Endothelial cell of umbilical vein (primary cell): ENCODE results near the gene LOXHD1. TPM values are rescaled to one million over a fixed set of nuclear protein-coding genes. Genes with fewer than 3 reads are reported as not detected.

Experiments used
- BruUV-seq: library from RNA; stranded (reverse); fragments of 400-500 nt; replicated peaks from 2 replicates; lab custom pipeline; 2021; lab: Mats Ljungman, UMichigan
- CTCF ChIA-PET: fragments of 300-600, 350-600 bp; sonication (Branson Sonifier 250); formaldehyde crosslinking; loops from one replicate; lab custom pipeline; 2021; ENCODE audit warnings: antibody characterized with exemption, inconsistent platforms; lab: Charles Lee
- POLR2A ChIA-PET: fragments of 300-600, 350-600 bp; sonication (Branson Sonifier 250); formaldehyde crosslinking; loops from one replicate; lab custom pipeline; 2021; ENCODE audit warnings: antibody characterized with exemption, inconsistent platforms; lab: Charles Lee
- DNase-seq: peaks from one replicate; pipeline ENCODE4 v3.0.0-alpha.2; 2011; ENCODE audit warnings: low read depth, low spot score
- FAIRE-seq: peaks from 2 replicates; lab custom pipeline; 2011; peaks lifted over from hg19 to GRCh38; lab: Jason Lieb, UNC
- H2AFZ ChIP-seq: 2 replicates; pipeline ENCODE4 v1.6.0; 2012; ENCODE audit warnings: low read depth, low read length, control low read depth, inconsistent platforms
- H3K27ac ChIP-seq: 2 replicates; pipeline ENCODE4 v1.5.1; 2011; ENCODE audit warnings: low read depth, mild to moderate bottlenecking, control low read depth, low read length, moderate library complexity; ENCODE audit not compliant: insufficient read depth
- H3K27me3 ChIP-seq, 2 experiments: 2 replicates each; pipeline versions ENCODE4 v1.6.0 to v1.6.1; 2011; ENCODE audit warnings: low read length in 2 of 2, mixed read lengths in 1 of 2; ENCODE audit not compliant: control insufficient read depth in 2 of 2, insufficient read depth in 2 of 2
- H3K36me3 ChIP-seq, 2 experiments: 2 replicates in 1 of 2; 3 replicates in 1 of 2; pipeline ENCODE4 v1.5.1; 2011; ENCODE audit warnings: low read length in 2 of 2, mild to moderate bottlenecking in 1 of 2, moderate library complexity in 1 of 2; ENCODE audit not compliant: control insufficient read depth in 2 of 2, insufficient read depth in 2 of 2; ENCODE audit errors: extremely low read depth in 1 of 2
- H3K4me1 ChIP-seq: 3 replicates; pipeline ENCODE4 v1.5.1; 2011; ENCODE audit warnings: mild to moderate bottlenecking, low read length; ENCODE audit not compliant: control insufficient read depth, insufficient read depth; ENCODE audit errors: extremely low read depth
- H3K4me2 ChIP-seq: 2 replicates; pipeline ENCODE4 v1.6.1; 2011; ENCODE audit warnings: low read length, control low read depth, mixed read lengths; ENCODE audit not compliant: insufficient read depth
- H3K4me3 ChIP-seq, 3 experiments: fragments of 200-600 bp in 1 of 3; sonication (generic), shearing (Covaris generic) in 1 of 3; replicated peaks in 1 of 3; 2 replicates each; pipeline ENCODE4 v1.5.1; 2011 to 2016; ENCODE audit warnings: control low read depth in 3 of 3, low read length in 3 of 3, mild to moderate bottlenecking in 2 of 3, inconsistent platforms in 1 of 3, low read depth in 1 of 3, moderate library complexity in 1 of 3; ENCODE audit not compliant: insufficient read depth in 1 of 3
- H3K79me2 ChIP-seq: 2 replicates; pipeline ENCODE4 v1.6.0; 2012; ENCODE audit warnings: low read length, inconsistent platforms; ENCODE audit not compliant: control insufficient read depth, insufficient read depth
- H3K9ac ChIP-seq: replicated peaks from 2 replicates; pipeline ENCODE3; 2011; ENCODE audit warnings: low read length, control low read depth; ENCODE audit not compliant: insufficient read depth; ENCODE audit errors: extremely low read depth
- H3K9me1 ChIP-seq: replicated peaks from 3 replicates; pipeline ENCODE4 v1.6.0; 2011; ENCODE audit warnings: mild to moderate bottlenecking, low read length; ENCODE audit not compliant: control insufficient read depth, insufficient read depth; ENCODE audit errors: extremely low read depth
- H3K9me3 ChIP-seq: replicated peaks from 2 replicates; pipeline ENCODE4 v1.5.1; 2012; ENCODE audit warnings: low read length, inconsistent platforms; ENCODE audit not compliant: control insufficient read depth, insufficient read depth
- H4K20me1 ChIP-seq: replicated peaks from 2 replicates; pipeline ENCODE3; 2011; ENCODE audit warnings: mild to moderate bottlenecking, low read length; ENCODE audit not compliant: control insufficient read depth, insufficient read depth; ENCODE audit errors: extremely low read depth
- CTCF ChIP-seq, 2 donors: IDR thresholded peaks; 1 replicate in 1 of 2; 2 replicates in 1 of 2; pipeline ENCODE4 v1.5.1; 2011; ENCODE audit warnings: low read length in 2 of 2, mild to moderate bottlenecking in 2 of 2, moderate library complexity in 2 of 2, control low read depth in 1 of 2, inconsistent platforms in 1 of 2, low read depth in 1 of 2; ENCODE audit not compliant: insufficient read depth in 1 of 2; ENCODE audit errors: extremely low read depth in 1 of 2
- EZH2 ChIP-seq: IDR thresholded peaks from 2 replicates; pipeline ENCODE4 v1.6.1; 2012; ENCODE audit warnings: borderline replicate concordance, low read depth, mild to moderate bottlenecking, moderate library complexity, low read length, inconsistent platforms; ENCODE audit not compliant: severe bottlenecking
- FOS ChIP-seq: IDR thresholded peaks from 2 replicates; pipeline ENCODE4 v1.6.1; 2011; ENCODE audit warnings: mild to moderate bottlenecking, low read length, moderate library complexity, borderline replicate concordance; ENCODE audit not compliant: insufficient read depth
- GATA2 ChIP-seq: IDR thresholded peaks from 2 replicates; pipeline ENCODE4 v1.7.0; 2011; ENCODE audit warnings: low read depth, mild to moderate bottlenecking, moderate library complexity, mixed read lengths, low read length; ENCODE audit not compliant: insufficient read length, insufficient read depth
- JUN ChIP-seq: IDR thresholded peaks from 2 replicates; pipeline ENCODE4 v1.6.1; 2011; ENCODE audit warnings: borderline replicate concordance, low read depth; ENCODE audit not compliant: insufficient read length, insufficient read depth
- MAX ChIP-seq: IDR thresholded peaks from 2 replicates; pipeline ENCODE4 v1.6.1; 2011; ENCODE audit not compliant: insufficient read depth, insufficient read length
- MYC ChIP-seq: IDR thresholded peaks from one replicate; pipeline ENCODE4 v1.6.1; 2011; ENCODE audit warnings: mild to moderate bottlenecking, low read depth, low read length
- POLR2A ChIP-seq: IDR thresholded peaks from 2 replicates; pipeline ENCODE4 v1.6.1; 2012; ENCODE audit warnings: low read depth, mild to moderate bottlenecking, control low read depth, low read length
- POLR2AphosphoS5 ChIP-seq: IDR thresholded peaks from 2 replicates; pipeline ENCODE4 v1.6.1; 2012; ENCODE audit warnings: low read depth, mild to moderate bottlenecking, control low read depth, low read length, moderate library complexity; ENCODE audit not compliant: insufficient read depth
- dilution Hi-C: fragments of 300-500 bp; cut with MboI; formaldehyde crosslinking; loops from one replicate; pipeline ENCODE4 v1.15.0; 2019; ENCODE audit warnings: low sequenced_read_pairs; ENCODE audit not compliant: extremely low pct_ligation_motif_present
- intact Hi-C: fragments of 100-400 bp; cut with micrococcal nuclease; formaldehyde crosslinking; loops from one replicate; pipeline ENCODE4 v1.10.0; 2022
- polyA plus RNA-seq, 4 experiments: library from polyadenylated mRNA; depleted of rRNA in 3 of 4; stranded (reverse) in 3 of 4; unstranded in 1 of 4; fragments of >200 nt; gene quantifications; 2 replicates each; pipeline versions ENCODE4 v1.2.1 to v1.2.3, GENCODE V29; 2011 to 2012; ENCODE audit warnings: missing spikeins in 1 of 4
- total RNA-seq: library from RNA; stranded (reverse); gene quantifications from 2 replicates; pipeline ENCODE4 v1.2.3, GENCODE V29; 2021

The LOXHD1 gene
- total and polyA plus RNA-seq, 2 donors (not counting 3 experiments of a cell fraction or from before 2014, with no cell fraction given), result not detected

GRCh38 chr18:46547520-46547919 is 109.5 kb downstream of the LOXHD1 start:
- no peak for TF ChIP-seq JUN
- TF ChIP-seq CTCF (IDR thresholded peaks at IDR 0.05; ENCODE audit: extremely low read depth in 1 of 2, insufficient read depth in 1 of 2, low read depth in 1 of 2, low read length in 2 of 2), result no peak
- TF ChIP-seq FOS, result no peak
- no peak for TF ChIP-seq MAX
- no peak for TF ChIP-seq EZH2
- no peak for TF ChIP-seq GATA2
- no peak for TF ChIP-seq MYC
- no peak for TF ChIP-seq POLR2A
- TF ChIP-seq POLR2AphosphoS5, result no peak
- DNase-seq, result no peak
- no peaks in the 10 kb centered on the region for H3K9me1 ChIP-seq
- no peak overlapping the region for H3K4me3 ChIP-seq
- H3K4me1 ChIP-seq, result no peaks in the 10 kb centered on the region
- H3K27ac ChIP-seq, result no peak overlapping the region
- no peaks in the 10 kb centered on the region for H3K9me3 ChIP-seq
- H3K9ac ChIP-seq, result no peak overlapping the region
- no peaks in the 10 kb centered on the region for H4K20me1 ChIP-seq
- intact Hi-C loops (no loop called here), dilution Hi-C loops (no loop called here)
- no peaks in the 10 kb centered on the region for H3K36me3 ChIP-seq
- ChIA-PET CTCF (no interaction called here), POLR2A (no interaction called here)
- no TSS peak for BruUV-seq
- H2AFZ ChIP-seq, result no peak overlapping the region
- H3K79me2 ChIP-seq, result no peaks in the 10 kb centered on the region
- no peaks in the 10 kb centered on the region for H3K27me3 ChIP-seq
- H3K4me2 ChIP-seq, result no peak overlapping the region
- FAIRE-seq, result no peak
